ENCODE measurements around the gene SERPINB1.

DNA sequence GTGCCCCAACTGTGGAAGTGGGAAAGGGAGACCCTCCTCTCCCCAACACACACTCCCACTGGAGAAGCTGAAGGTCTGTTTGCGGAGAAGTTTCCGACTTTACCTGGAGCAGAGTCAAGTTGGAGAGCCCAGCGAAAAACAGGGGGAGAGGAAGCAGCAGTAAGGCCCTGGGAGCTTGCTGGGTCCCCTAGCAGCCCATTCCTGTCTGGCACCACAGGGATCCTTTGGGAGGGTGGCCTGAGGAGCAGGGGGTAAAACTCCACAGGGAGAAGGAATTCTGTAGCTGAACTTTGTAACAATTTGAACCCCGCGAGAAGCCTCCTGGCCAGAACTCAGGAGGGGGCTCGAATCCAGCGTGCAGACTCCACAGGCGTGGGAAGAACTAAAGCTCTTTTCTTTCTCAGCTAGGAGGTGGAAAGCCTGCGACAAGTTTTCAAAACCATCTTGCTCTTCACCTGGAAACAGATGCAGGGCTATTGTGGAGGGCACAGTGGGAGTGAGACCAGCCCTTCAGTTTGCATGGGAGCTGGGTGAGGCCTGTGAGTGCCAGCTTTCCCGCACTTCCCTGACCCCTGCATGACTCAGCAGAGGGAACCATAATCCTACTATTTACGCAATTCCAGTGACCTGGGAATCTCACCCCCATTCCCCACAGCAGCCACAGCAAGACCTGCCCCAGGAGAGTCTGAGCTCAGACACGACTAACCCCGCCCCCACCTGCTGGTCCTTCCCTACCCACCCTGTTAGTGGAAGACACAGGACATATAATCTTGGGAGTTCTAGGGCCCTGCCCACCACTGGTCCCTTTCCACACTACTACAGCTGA lies 35.6 kb upstream of the SERPINB1 start:
- TF ChIP-seq LEF1 (IDR thresholded peaks at IDR 0.05; ENCODE audit: borderline replicate concordance) (no peak), BHLHE40 (IDR thresholded peaks at IDR 0.05; ENCODE audit: borderline replicate concordance) (no peak), TARDBP (IDR thresholded peaks at IDR 0.05) (no peak), ARNT (IDR thresholded peaks at IDR 0.05) (no peak), SUZ12 (IDR thresholded peaks at IDR 0.05) (no peak), ZNF384 (IDR thresholded peaks at IDR 0.05) (no peak), ELF4 (IDR thresholded peaks at IDR 0.05) (no peak), CTBP1 (IDR thresholded peaks at IDR 0.05; ENCODE audit: borderline replicate concordance) (no peak), SP1 (IDR thresholded peaks at IDR 0.05) (no peak), NFRKB (IDR thresholded peaks at IDR 0.05) (no peak), HDGF (IDR thresholded peaks at IDR 0.05; ENCODE audit: borderline replicate concordance) (no peak), FOXM1 (IDR thresholded peaks at IDR 0.05; ENCODE audit: borderline replicate concordance) (no peak), L3MBTL2 (conservative IDR thresholded peaks at IDR 0.05) (no peak)
- TF ChIP-seq, protein P1, sequence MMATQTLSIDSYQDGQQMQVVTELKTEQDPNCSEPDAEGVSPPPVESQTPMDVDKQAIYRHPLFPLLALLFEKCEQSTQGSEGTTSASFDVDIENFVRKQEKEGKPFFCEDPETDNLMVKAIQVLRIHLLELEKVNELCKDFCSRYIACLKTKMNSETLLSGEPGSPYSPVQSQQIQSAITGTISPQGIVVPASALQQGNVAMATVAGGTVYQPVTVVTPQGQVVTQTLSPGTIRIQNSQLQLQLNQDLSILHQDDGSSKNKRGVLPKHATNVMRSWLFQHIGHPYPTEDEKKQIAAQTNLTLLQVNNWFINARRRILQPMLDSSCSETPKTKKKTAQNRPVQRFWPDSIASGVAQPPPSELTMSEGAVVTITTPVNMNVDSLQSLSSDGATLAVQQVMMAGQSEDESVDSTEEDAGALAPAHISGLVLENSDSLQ (IDR thresholded peaks at IDR 0.05): no peak
